Stimulated activated CD4-positive, alpha-beta T cell treated with anti-CD3 and anti-CD28 coated beads, TNF-alpha, amount 100 ng/mL, for 48 hours (primary cell): ENCODE results near the gene RNH1.
"Not testable (repeated sequence)": the region's sequence is repeated elsewhere in the genome, so short reads cannot be mapped to it uniquely, and the experiment has no call there.

Source experiments
- DNase-seq, 3 donors: peaks; one replicate each; pipeline ENCODE4 v3.0.0-alpha.2; 2020; ENCODE audit warnings: low read depth in 3 of 3

Gene RNH1

GRCh38 chr11:477052-477715 lies 29.9 kb downstream of the RNH1 start:
- no peak for DNase-seq

- no peak for DNase-seq
Measured at GRCh38 chr11:476416-476815, 30.6 kb downstream of the RNH1 start.

DNA sequence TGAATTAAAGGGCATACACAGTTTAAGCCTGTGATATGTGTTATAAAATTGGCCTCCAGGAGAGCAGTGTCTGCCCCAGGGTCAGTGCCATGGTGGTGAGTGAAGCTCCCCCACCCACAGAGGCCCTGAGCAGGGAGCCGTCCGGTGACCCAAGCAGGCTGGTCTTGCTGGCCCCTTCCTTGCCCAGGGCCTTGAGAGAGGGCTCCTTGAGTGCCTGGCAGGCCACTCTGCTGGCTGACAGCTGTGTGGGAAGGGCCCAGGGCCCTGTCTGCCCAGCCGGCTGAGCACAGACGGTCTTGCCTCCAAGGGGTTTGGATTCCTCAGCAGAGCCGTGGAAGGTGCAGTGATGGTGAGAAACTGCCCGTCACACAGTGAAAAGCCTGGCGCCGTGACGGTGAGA lies 31.1 kb downstream of the RNH1 start:
- no peak for DNase-seq

DNA sequence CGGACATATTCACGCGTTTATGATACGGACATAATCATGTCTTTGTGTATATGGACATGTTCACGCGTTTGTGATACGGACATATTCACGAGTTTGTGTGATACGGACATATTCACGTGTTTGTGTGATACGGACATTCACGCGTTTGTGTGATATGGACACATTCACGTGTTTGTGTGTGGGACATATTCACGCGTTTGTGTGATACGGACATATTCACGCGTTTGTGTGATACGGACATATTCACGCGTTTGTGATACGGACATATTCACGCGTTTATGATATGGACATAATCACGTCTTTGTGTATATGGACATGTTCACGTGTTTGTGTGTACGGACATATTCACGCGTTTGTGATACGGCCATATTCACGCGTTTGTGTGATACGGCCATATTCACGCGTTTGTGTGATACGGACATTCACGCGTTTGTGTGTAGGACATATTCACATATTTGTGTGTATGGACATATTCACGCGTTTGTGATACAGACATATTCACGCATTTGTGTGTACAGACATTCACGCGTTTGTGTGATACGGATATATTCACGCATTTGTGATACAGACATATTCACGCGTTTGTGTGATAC lies 32.0 kb downstream of the RNH1 start:
- DNase-seq: no peak

GRCh38 chr11:473962-474785 lies 32.9 kb downstream of the RNH1 start:
- no peak for DNase-seq

- no peak for DNase-seq
Measured at GRCh38 chr11:473415-473814, 33.6 kb downstream of the RNH1 start.

DNA sequence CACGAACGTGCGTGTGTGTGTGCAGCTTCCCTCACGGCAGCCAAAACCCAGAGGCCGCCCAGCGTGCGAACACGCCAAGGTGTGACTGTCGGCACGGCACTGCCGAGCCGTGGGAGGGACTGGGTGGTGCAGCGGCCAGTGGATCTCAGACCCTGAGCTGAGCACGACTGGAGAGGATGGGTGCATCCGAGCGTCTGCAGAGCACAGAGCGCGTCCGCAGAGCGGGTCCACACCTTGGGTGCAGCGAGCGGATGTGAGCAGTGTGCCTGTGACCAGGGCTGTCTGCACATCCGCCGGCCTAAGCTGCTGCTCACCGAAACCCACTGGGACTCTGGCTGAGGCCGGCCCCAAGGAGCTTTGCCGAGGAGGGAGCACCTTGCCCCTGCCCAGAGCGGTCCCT lies 34.2 kb downstream of the RNH1 start:
- DNase-seq: no peak

DNA sequence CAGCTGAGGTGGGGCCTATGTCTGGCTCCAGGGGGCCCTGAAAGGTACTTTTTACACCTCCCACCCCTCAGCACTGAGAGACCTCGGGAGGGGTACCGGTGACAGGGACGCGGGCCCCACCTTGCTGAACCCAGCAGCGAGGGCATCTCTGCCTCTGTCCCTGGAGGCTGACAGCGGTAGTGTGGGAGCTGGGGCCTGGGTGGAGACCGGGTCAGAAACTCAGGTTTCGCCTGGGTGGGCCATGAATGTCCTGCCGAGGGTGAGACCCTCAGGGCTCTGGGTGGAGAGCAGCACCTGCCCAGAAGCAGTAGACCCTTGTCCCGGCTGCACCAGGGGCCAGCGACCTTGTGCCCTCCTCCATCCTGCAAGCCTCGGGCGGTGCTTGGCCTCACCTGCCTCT lies 34.8 kb downstream of the RNH1 start:
- no peak for DNase-seq

- no peak for DNase-seq
Measured at GRCh38 chr11:471468-472145, 35.4 kb downstream of the RNH1 start.

DNA sequence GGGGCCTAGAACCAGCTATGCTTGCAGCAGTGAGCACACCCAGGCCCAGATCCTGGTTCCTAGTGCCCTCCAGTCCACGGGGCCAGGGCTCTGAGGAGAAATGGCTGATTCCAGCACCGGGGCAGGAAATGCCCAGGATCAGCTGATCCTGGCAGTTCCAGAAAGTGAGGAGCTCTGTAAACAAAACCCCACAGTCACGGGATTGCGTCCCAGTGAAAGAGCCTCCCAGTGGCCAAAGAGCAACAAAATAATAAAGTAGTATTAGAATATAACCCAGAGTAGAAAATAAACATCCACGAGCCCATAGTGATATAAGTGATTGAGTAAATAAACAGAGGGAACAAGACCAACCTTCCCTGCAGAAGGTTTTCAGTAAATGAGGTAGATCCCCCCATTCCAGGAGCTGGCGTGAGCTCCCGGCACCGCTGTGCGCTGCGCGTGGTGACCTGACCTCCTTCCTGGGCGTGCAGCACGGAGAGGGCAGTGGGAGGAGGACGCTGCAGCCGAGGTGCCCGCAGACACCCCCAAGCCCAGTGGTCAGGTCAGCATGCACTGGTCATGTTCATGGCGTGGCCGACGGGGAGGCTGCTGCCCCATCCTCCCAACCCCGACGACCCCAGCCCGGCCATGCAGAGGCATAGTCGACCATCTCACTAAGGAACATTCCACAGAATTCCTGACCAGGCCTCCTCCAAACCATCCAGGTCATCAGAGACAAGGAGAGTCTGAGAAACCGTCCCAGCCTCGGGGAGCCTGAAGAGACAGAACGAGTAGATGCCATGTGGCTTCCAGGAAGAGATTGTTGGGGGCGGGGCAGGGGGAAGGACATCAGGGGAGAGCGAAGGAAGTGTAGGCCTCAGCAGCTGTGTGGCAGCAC lies 37.1 kb downstream of the RNH1 start:
- no peak for DNase-seq

GRCh38 chr11:469026-469683 lies 37.9 kb downstream of the RNH1 start:
- DNase-seq: not testable (repeated sequence)

- DNase-seq: no peak
Measured at GRCh38 chr11:468493-468892, 38.5 kb downstream of the RNH1 start.

DNA sequence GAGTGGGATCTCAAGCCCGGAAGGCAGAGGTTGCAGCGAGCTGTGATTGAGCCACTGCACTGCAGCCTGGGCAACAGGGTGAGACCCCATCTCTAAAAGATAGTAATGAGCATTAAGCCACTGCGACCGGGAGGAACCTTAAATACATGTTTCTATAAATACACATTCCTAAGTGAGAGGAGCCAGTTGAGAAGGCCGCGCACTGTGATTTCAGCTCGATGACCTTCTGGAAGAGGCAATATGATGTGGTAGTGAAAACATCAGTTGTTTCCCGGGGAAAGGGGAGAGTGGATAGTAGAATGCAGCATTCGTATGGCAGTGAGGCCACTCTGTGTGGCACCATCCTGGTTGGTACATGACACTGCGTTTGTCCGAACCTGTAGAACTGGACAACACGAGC lies 39.0 kb downstream of the RNH1 start:
- no peak for DNase-seq

GRCh38 chr11:465896-466530 lies 41.0 kb downstream of the RNH1 start:
- DNase-seq: no peak

DNA sequence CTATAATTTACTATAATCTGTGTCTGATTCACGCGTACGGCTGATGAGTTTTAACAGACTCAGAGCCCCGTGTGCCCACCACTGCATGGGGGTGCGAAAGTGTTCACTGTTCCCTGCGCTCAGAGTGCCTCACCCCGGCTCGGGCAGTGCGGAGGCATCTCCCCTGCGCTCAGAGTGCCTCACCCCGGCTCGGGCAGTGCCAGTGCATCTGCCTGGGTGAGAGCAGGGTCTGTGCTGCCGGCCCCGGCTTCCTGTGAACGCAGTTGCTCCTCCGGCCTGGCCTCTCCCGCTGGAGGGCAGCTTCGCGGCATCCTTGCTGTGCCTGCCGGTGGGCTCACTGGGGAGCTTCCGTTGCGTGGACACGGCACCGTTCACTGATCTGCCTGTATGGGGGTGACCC lies 42.7 kb downstream of the RNH1 start:
- no peak for DNase-seq

DNA sequence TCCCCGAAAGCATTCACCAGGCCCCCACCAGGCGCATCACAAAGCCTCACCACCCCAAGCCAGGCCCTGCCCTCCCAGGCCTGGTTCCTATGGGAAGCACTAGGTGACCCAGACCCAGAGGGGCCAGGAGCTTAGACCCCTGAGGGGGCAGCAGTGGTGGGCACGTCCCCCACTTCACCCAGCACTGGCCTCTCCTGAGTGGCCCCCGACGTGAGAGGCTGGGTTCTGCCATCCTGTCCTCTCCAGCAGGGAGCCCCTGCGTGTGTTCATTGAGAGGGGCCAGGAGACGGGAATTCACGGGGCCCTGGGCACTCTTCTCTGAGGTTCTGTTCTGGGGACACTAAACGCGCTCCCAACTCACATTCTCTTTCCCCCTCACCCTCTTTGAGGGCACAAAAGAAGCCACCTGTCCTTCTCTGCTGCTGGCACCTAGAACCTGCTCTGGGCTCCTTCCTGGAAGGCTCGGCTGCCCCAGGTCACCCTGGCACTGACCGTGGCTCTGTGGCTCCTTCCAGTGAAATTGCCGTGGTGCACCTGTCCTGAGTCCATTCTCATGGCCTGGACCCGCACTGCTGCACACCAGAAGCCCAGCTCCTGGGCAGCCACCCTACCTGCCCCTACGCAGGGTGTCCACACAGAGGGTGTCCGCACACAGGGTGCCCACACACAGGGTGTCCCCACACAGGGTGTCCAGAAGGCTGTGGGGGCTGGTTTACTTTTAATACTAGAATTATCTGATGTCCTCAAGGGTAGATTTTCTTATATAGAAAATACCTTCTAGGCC lies 44.7 kb downstream of the RNH1 start:
- DNase-seq: no peak

DNA sequence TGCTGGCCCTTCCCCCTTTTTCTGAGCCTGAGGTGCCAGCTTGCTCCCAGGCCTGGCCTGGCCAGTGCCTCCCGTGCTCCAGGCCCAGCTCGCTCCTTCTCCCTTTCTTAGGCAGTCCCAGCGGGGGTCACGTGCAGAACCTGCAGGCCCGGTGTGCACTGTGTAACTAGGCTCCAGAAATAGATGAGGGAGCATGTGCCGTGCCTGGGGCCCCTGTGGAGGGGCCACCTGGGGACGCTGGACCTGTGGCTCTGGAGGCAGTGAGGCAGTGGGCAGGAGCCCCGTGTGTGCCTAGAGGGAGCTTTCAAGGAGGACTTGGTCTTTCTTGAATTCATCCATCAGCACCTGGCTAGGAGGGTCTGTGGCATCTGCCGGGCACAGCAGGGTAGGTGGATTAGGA lies 45.4 kb downstream of the RNH1 start:
- DNase-seq: no peak

DNA sequence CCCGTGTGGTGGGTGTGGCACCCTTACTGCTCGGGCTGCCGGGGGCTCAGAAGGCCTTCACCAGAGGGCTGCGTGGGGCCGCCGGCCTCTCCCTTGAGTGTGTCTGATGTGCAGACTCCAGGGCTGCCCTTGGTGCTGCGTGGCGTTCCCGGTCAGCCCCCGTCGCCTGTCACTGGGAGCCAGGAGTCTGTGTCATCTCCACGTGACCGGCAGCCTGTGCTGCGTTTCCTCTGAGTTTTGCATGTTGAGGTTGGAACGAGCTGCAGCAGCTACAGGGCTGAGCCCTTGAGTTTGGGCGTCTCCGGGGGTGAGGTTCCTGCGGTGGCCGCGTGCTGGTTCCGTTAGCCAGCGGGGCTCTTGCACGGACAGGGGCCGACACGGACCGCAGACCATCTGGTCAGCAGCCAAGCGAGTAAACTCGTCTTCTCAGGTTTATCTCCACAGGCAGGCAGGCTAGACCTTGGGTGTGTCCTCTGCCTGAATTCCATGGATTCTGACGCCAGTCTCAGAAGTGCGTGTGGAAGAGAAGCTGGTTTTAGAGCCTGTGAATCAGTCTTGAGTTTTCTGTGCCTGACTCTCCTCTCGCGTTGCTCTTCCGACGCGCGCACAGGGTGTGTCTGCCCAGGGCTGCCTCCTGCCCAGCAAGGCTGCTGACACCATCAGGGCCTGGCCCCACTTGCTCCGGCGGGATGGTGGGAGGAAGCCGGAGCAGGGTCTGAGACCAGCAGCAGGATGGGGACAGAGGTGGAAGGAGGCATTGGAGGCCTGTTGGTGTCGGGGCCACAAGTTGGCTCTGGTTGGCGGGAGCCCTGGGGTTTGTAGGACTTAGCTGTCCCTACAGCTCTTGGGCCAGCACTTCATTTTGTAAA lies 46.5 kb downstream of the RNH1 start:
- DNase-seq: no peak
